HCT116 (cell line): ENCODE results near the gene ESPNL. TPM values are rescaled to one million over a fixed set of nuclear protein-coding genes. Genes with fewer than 3 reads are reported as not detected.

ENCODE experiments used
- ATAC-seq: fragments of 200-7000 bp; cut with Tn5 transposase; 2 replicates; pipeline ENCODE4 v1.9.1; 2020; ENCODE audit warnings: mild to moderate bottlenecking, moderate library complexity
- BruUV-seq: library from RNA; stranded (reverse); fragments of 400-500 nt; replicated peaks from 2 replicates; lab custom pipeline; 2021; lab: Mats Ljungman, UMichigan
- CTCF ChIA-PET: fragments of 300-600 bp; sonication (Branson Sonifier 250); formaldehyde crosslinking; loops from one replicate; lab custom pipeline; 2021; ENCODE audit warnings: antibody characterized with exemption; lab: Charles Lee
- POLR2A ChIA-PET: fragments of 300-600, 350-600 bp; sonication (Branson Sonifier 250); formaldehyde crosslinking; loops from one replicate; lab custom pipeline; 2021; ENCODE audit warnings: antibody characterized with exemption; lab: Charles Lee
- RAD21 ChIA-PET, 2 experiments: fragments of 300-600 bp; sonication (Branson Sonifier 250); formaldehyde crosslinking; loops; one replicate each; lab custom pipeline; 2023; ENCODE audit warnings: low total read pairs in 2 of 2; ENCODE audit not compliant: uncharacterized antibody in 2 of 2, unreplicated experiment in 2 of 2, low non-redundant PET in 1 of 2; lab: Charles Lee
- DNase-seq: peaks from one replicate; pipeline ENCODE4 v3.0.0-alpha.2; 2010; ENCODE audit warnings: low read depth, low spot score
- H2AFZ ChIP-seq: fragments of 200-600 bp; shearing (Covaris generic), sonication (generic); 2 replicates; pipeline ENCODE4 v1.6.1; 2017; ENCODE audit warnings: low read depth, mixed run types, mixed read lengths, antibody characterized with exemption, low read length; ENCODE audit not compliant: poor library complexity, severe bottlenecking
- H3K27ac ChIP-seq: 2 replicates; pipeline ENCODE4 v1.5.1; 2012; ENCODE audit warnings: low read depth, low read length
- H3K27me3 ChIP-seq: fragments of 200-600 bp; sonication (generic); 2 replicates; pipeline ENCODE4 v1.6.1; 2016; ENCODE audit warnings: mixed run types, low read length, mixed read lengths; ENCODE audit not compliant: insufficient read depth
- H3K36me3 ChIP-seq, 2 experiments: fragments of 200-500 bp in 1 of 2; fragments of 200-600 bp in 1 of 2; sonication (Bioruptor generic) in 1 of 2; sonication (generic) in 1 of 2; 2 replicates each; pipeline versions ENCODE4 v1.5.1 to v1.6.1; 2014 to 2016; ENCODE audit warnings: low read length in 2 of 2, inconsistent platforms in 1 of 2, mixed read lengths in 1 of 2, mixed run types in 1 of 2; ENCODE audit not compliant: insufficient read depth in 2 of 2, control insufficient read depth in 1 of 2
- H3K4me1 ChIP-seq, 2 experiments: fragments of 200-600 bp in 1 of 2; sonication (generic) in 1 of 2; 2 replicates each; pipeline versions ENCODE4 v1.5.1 to v1.6.1; 2012 to 2017; ENCODE audit warnings: low read length in 2 of 2, inconsistent platforms in 1 of 2, mild to moderate bottlenecking in 1 of 2, mixed read lengths in 1 of 2, mixed run types in 1 of 2, moderate library complexity in 1 of 2; ENCODE audit not compliant: insufficient read depth in 2 of 2, control insufficient read depth in 1 of 2
- H3K4me2 ChIP-seq: fragments of 200-600 bp; sonication (generic); 2 replicates; pipeline ENCODE4 v1.6.1; 2017; ENCODE audit warnings: mixed run types, low read length, mixed read lengths
- H3K4me3 ChIP-seq, 2 experiments: fragments of 200-600 bp in 1 of 2; sonication (generic) in 1 of 2; replicated peaks in 1 of 2; 2 replicates each; pipeline ENCODE4 v1.5.1; 2011 to 2016; ENCODE audit warnings: low read length in 2 of 2, control low read depth in 1 of 2, low read depth in 1 of 2, mild to moderate bottlenecking in 1 of 2, mixed read lengths in 1 of 2, mixed run types in 1 of 2
- H3K79me2 ChIP-seq: fragments of 200-600 bp; sonication (generic); 2 replicates; pipeline ENCODE4 v1.6.1; 2017; ENCODE audit warnings: mild to moderate bottlenecking, mixed run types, low read length, moderate library complexity, mixed read lengths; ENCODE audit not compliant: insufficient read depth
- H3K9ac ChIP-seq: fragments of 200-600 bp; sonication (generic); 2 replicates; pipeline ENCODE4 v1.6.1; 2016; ENCODE audit warnings: low read length, mixed read lengths
- H3K9me2 ChIP-seq: fragments of 200-600 bp; sonication (generic), shearing (Covaris generic); 2 replicates; pipeline ENCODE4 v1.6.1; 2017; ENCODE audit warnings: mixed run types, mild to moderate bottlenecking, moderate library complexity; ENCODE audit not compliant: insufficient read depth
- H3K9me3 ChIP-seq, 2 experiments: fragments of 200-500 bp in 1 of 2; fragments of 200-600 bp in 1 of 2; sonication (Bioruptor generic) in 1 of 2; sonication (generic) in 1 of 2; 2 replicates each; pipeline ENCODE4 v1.6.1; 2014 to 2017; ENCODE audit warnings: low read length in 2 of 2, mixed read lengths in 2 of 2, inconsistent platforms in 1 of 2, low read depth in 1 of 2, mild to moderate bottlenecking in 1 of 2, mixed run types in 1 of 2, moderate library complexity in 1 of 2; ENCODE audit not compliant: control insufficient read depth in 1 of 2, insufficient read depth in 1 of 2
- H4K20me1 ChIP-seq: fragments of 200-600 bp; sonication (generic), shearing (Covaris generic); 2 replicates; pipeline ENCODE4 v1.6.1; 2017; ENCODE audit warnings: mixed run types, mild to moderate bottlenecking, moderate library complexity; ENCODE audit not compliant: insufficient read depth
- CBX3 ChIP-seq: IDR thresholded peaks from 2 replicates; pipeline ENCODE4 v1.6.1; 2012; ENCODE audit warnings: low read depth
- CEBPB ChIP-seq: IDR thresholded peaks from 2 replicates; pipeline ENCODE4 v1.6.1; 2012; ENCODE audit warnings: low read depth
- ELF1 ChIP-seq: IDR thresholded peaks from 2 replicates; pipeline ENCODE4 v1.6.1; 2012; ENCODE audit warnings: low read depth, borderline replicate concordance
- EZH2 ChIP-seq: fragments of 200-600 bp; sonication (generic); IDR thresholded peaks from 2 replicates; pipeline ENCODE4 v1.6.1; 2017; ENCODE audit warnings: antibody characterized with exemption, mixed run types
- EZH2phosphoT487 ChIP-seq: fragments of 200-600 bp; IDR thresholded peaks from 2 replicates; pipeline ENCODE4 v1.6.1; 2018; ENCODE audit warnings: antibody characterized with exemption, borderline replicate concordance
- POLR2AphosphoS5 ChIP-seq: IDR thresholded peaks from 2 replicates; pipeline ENCODE4 v1.6.1; 2011; ENCODE audit warnings: mild to moderate bottlenecking, low read depth, low read length, moderate library complexity
- SIN3A ChIP-seq: IDR thresholded peaks from 2 replicates; pipeline ENCODE4 v1.6.1; 2012; ENCODE audit warnings: low read depth
- SP1 ChIP-seq: IDR thresholded peaks from 2 replicates; pipeline ENCODE4 v1.6.1; 2012; ENCODE audit warnings: low read depth
- TCF7L2 ChIP-seq: IDR thresholded peaks from 2 replicates; pipeline ENCODE4 v1.7.0; 2011; ENCODE audit warnings: borderline replicate concordance, inconsistent platforms; ENCODE audit not compliant: insufficient read depth, insufficient read length; ENCODE audit errors: extremely low read depth
- ZNF274 ChIP-seq: fragments of 200-500 bp; sonication (Bioruptor generic); IDR thresholded peaks from 2 replicates; pipeline ENCODE4 v1.6.1; 2014; ENCODE audit warnings: mild to moderate bottlenecking, low read depth, low read length, inconsistent platforms
- intact Hi-C: fragments of 100-400 bp; cut with micrococcal nuclease; formaldehyde crosslinking; loops from 2 replicates; pipeline ENCODE4 v1.10.0; 2022
- total RNA-seq: library from RNA; stranded (reverse); gene quantifications from one replicate; pipeline ENCODE4 v1.2.1, GENCODE V29; 2021; ENCODE audit not compliant: unreplicated experiment
- TF ChIP-seq, protein P1 (sequence below): IDR thresholded peaks from 2 replicates; pipeline ENCODE4 v1.6.1; 2012
- TF ChIP-seq, protein P2 (sequence below), 3 experiments: fragments of 200-600 bp in 1 of 3; sonication (generic) in 1 of 3; IDR thresholded peaks in 2 of 3; conservative IDR thresholded peaks in 1 of 3; 2 replicates each; pipeline ENCODE4 v1.5.1; 2012 to 2017; ENCODE audit warnings: low read depth in 2 of 3, low read length in 2 of 3, antibody characterized with exemption in 1 of 3, borderline replicate concordance in 1 of 3, control low read depth in 1 of 3, mild to moderate bottlenecking in 1 of 3, mixed read lengths in 1 of 3, mixed run types in 1 of 3, moderate library complexity in 1 of 3; ENCODE audit not compliant: insufficient read depth in 1 of 3
- TF ChIP-seq, protein P3 (sequence below): IDR thresholded peaks from 2 replicates; pipeline ENCODE4 v1.6.1; 2012; ENCODE audit warnings: low read depth
- TF ChIP-seq, protein P4 (sequence below): IDR thresholded peaks from 2 replicates; pipeline ENCODE4 v1.6.1; 2011; ENCODE audit warnings: mild to moderate bottlenecking, low read length, moderate library complexity; ENCODE audit not compliant: insufficient replicate concordance; ENCODE audit errors: extremely low read depth

The ESPNL gene
- total RNA-seq, 1 experiment from 2014 or later = 0.22 TPM

DNA sequence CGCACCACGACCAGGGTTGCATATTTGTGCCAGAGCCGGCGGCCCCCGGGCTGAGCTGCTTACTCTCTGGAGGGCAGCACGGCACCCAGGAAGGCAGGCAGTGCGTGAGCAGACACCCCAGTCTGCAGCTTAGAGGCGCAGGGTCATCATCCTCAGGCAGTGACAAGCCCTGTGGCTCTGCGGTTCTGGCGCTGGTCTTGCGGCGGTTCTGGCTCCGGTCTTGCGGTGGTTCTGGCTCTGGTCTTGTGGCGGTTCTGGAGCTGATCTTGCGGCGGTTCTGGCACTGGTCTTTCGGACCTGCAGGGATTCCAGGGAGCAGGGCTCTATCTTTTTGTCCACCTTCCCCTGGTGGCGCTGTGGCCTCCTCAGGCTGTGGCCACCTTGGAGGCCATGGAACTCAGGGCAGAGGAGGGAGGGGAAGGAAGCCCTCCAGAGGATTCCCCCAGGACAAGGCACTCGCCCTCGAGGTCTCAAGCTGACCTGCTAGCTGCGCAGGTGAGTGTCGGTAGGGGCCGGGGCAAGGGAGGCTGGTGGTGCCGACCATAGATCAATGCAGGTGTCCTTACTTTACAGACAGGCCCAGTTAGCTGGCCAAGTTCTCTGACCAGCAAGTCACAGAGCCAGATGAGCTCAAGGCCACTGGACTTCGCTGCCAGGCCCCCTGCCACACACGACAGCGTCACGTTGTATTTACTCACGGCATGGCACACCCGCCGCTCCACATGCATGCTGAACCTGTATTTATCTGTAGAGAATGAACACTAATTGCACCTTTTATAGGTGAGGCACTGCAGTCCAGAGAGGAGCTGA, 14.9 kb downstream of the ESPNL start:
- TF ChIP-seq CBX3 (no peak), SIN3A (no peak), POLR2AphosphoS5 (no peak), ELF1 (no peak), EZH2phosphoT487 (no peak), CEBPB (no peak), EZH2 (no peak), SP1 (no peak), ZNF274 (no peak), TCF7L2 (no peak)
- TF ChIP-seq, protein P1, sequence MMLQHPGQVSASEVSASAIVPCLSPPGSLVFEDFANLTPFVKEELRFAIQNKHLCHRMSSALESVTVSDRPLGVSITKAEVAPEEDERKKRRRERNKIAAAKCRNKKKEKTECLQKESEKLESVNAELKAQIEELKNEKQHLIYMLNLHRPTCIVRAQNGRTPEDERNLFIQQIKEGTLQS = no peak
- TF ChIP-seq, protein P2, sequence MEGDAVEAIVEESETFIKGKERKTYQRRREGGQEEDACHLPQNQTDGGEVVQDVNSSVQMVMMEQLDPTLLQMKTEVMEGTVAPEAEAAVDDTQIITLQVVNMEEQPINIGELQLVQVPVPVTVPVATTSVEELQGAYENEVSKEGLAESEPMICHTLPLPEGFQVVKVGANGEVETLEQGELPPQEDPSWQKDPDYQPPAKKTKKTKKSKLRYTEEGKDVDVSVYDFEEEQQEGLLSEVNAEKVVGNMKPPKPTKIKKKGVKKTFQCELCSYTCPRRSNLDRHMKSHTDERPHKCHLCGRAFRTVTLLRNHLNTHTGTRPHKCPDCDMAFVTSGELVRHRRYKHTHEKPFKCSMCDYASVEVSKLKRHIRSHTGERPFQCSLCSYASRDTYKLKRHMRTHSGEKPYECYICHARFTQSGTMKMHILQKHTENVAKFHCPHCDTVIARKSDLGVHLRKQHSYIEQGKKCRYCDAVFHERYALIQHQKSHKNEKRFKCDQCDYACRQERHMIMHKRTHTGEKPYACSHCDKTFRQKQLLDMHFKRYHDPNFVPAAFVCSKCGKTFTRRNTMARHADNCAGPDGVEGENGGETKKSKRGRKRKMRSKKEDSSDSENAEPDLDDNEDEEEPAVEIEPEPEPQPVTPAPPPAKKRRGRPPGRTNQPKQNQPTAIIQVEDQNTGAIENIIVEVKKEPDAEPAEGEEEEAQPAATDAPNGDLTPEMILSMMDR (IDR thresholded peaks at IDR 0.05 in 2 of 3, conservative IDR thresholded peaks at IDR 0.05 in 1 of 3; ENCODE audit: borderline replicate concordance in 1 of 3, insufficient read depth in 1 of 3, low read depth in 2 of 3, low read length in 2 of 3) = no peak
- TF ChIP-seq, protein P3, sequence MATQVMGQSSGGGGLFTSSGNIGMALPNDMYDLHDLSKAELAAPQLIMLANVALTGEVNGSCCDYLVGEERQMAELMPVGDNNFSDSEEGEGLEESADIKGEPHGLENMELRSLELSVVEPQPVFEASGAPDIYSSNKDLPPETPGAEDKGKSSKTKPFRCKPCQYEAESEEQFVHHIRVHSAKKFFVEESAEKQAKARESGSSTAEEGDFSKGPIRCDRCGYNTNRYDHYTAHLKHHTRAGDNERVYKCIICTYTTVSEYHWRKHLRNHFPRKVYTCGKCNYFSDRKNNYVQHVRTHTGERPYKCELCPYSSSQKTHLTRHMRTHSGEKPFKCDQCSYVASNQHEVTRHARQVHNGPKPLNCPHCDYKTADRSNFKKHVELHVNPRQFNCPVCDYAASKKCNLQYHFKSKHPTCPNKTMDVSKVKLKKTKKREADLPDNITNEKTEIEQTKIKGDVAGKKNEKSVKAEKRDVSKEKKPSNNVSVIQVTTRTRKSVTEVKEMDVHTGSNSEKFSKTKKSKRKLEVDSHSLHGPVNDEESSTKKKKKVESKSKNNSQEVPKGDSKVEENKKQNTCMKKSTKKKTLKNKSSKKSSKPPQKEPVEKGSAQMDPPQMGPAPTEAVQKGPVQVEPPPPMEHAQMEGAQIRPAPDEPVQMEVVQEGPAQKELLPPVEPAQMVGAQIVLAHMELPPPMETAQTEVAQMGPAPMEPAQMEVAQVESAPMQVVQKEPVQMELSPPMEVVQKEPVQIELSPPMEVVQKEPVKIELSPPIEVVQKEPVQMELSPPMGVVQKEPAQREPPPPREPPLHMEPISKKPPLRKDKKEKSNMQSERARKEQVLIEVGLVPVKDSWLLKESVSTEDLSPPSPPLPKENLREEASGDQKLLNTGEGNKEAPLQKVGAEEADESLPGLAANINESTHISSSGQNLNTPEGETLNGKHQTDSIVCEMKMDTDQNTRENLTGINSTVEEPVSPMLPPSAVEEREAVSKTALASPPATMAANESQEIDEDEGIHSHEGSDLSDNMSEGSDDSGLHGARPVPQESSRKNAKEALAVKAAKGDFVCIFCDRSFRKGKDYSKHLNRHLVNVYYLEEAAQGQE = no peak
- TF ChIP-seq, protein P4, sequence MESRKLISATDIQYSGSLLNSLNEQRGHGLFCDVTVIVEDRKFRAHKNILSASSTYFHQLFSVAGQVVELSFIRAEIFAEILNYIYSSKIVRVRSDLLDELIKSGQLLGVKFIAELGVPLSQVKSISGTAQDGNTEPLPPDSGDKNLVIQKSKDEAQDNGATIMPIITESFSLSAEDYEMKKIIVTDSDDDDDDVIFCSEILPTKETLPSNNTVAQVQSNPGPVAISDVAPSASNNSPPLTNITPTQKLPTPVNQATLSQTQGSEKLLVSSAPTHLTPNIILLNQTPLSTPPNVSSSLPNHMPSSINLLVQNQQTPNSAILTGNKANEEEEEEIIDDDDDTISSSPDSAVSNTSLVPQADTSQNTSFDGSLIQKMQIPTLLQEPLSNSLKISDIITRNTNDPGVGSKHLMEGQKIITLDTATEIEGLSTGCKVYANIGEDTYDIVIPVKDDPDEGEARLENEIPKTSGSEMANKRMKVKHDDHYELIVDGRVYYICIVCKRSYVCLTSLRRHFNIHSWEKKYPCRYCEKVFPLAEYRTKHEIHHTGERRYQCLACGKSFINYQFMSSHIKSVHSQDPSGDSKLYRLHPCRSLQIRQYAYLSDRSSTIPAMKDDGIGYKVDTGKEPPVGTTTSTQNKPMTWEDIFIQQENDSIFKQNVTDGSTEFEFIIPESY = no peak
- no peak for ATAC-seq

More for the DNA sequence above, 14.9 kb downstream of the ESPNL start:
- no peaks in the 10 kb centered on the region for H3K9me2 ChIP-seq
- H3K4me1 ChIP-seq = peaks cover 0 to 3% of the 10 kb centered on the region in 2 experiments; a peak in 1 of 4 replicates
- H3K79me2 ChIP-seq = no peaks in the 10 kb centered on the region
- ChIA-PET POLR2A (no interaction called here), CTCF (no interaction called here), RAD21 (no interaction called here)
- no peaks in the 10 kb centered on the region for H3K36me3 ChIP-seq
- H3K9ac ChIP-seq = no peak overlapping the region
- no peak overlapping the region for H3K4me3 ChIP-seq
- no peaks in the 10 kb centered on the region; the same call in 1 of the 2 replicates for H3K27me3 ChIP-seq
- no peaks in the 10 kb centered on the region for H3K9me3 ChIP-seq
- no peaks in the 10 kb centered on the region for H4K20me1 ChIP-seq
- H3K4me2 ChIP-seq = no peak overlapping the region
- no TSS peak for BruUV-seq
- intact Hi-C loops = no loop called here
- no peak overlapping the region for H2AFZ ChIP-seq
- no peak for DNase-seq
- H3K27ac ChIP-seq = no peak overlapping the region
